ENCODE results near the gene FUBP3. TPM values are rescaled to one million over a fixed set of nuclear protein-coding genes. Genes with fewer than 3 reads are reported as not detected.

The FUBP3 gene
- total and polyA plus RNA-seq, 10 donors, result 14.7 to 46.1 (median 30.5) TPM

DNA sequence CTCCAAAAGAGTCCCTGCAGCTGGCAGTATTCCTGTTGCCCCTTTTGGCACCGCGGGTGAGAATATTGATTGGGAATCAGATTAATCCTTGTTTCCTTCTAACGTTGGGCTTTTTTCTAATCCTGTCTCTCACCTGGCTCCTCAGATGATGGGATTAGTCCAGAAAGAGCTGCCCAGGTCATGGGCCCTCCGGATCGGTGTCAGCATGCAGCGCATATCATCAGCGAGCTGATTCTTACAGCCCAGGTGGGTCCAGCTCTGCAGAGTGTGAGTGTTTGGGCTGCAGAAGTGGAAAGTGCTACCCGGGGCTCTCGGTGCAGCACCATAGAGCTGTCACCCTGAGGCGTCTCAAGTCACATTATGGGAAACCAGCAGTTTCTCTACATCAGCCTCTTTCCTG is 44.1 kb downstream of the FUBP3 start:
- TF ChIP-seq POLR2A (IDR thresholded peaks at IDR 0.05), result no peak
- TF ChIP-seq, protein P1, sequence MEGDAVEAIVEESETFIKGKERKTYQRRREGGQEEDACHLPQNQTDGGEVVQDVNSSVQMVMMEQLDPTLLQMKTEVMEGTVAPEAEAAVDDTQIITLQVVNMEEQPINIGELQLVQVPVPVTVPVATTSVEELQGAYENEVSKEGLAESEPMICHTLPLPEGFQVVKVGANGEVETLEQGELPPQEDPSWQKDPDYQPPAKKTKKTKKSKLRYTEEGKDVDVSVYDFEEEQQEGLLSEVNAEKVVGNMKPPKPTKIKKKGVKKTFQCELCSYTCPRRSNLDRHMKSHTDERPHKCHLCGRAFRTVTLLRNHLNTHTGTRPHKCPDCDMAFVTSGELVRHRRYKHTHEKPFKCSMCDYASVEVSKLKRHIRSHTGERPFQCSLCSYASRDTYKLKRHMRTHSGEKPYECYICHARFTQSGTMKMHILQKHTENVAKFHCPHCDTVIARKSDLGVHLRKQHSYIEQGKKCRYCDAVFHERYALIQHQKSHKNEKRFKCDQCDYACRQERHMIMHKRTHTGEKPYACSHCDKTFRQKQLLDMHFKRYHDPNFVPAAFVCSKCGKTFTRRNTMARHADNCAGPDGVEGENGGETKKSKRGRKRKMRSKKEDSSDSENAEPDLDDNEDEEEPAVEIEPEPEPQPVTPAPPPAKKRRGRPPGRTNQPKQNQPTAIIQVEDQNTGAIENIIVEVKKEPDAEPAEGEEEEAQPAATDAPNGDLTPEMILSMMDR (IDR thresholded peaks at IDR 0.05 in 8 of 11, conservative IDR thresholded peaks at IDR 0.05 in 3 of 11), result no peak
- TF ChIP-seq POLR2AphosphoS5 (IDR thresholded peaks at IDR 0.05), result no peak
- Histone ChIP-seq H3K27me3 (replicated peaks in 1 of 7) (no peaks in the 10 kb centered on the region), H3K27ac (no peak overlapping the region), H3K36me3 (peaks cover 13 to 100% (median 98%) of the 10 kb centered on the region in 6 donors), H3K9me3 (no peaks in the 10 kb centered on the region), H3K4me3 (no peak overlapping the region), H3K4me1 (no peaks in the 10 kb centered on the region)
- DNase-seq, result no peak
- intact Hi-C loops (cut with DNase I; ENCODE audit: low total_unique reads), result no loop called here
- WGBS, 5 donors, result 92 to 96% (median 94%) methylated on average over 10 of the region's 10 CpGs

DNA sequence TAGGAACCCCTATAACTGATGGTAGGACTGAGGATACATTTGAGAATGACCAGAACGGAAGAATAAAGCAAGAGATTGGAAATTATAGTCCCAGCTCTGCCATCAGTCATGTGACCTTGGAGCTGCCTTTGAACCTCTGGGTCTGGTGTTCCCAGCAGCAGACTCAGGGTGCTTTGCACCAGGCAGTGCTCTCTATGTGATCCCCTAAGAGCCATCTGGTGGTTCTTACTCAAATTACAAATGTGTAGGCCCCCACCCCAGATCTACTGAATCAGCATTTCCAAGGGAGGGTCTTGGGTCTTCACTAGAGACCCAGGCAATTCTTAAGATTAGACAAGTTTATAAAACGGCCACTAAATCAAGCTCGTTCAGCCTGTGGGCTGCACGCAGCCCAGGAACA is 44.8 kb downstream of the FUBP3 start:
- TF ChIP-seq, protein P1 (IDR thresholded peaks at IDR 0.05 in 8 of 11, conservative IDR thresholded peaks at IDR 0.05 in 3 of 11), result no peak
- TF ChIP-seq POLR2A (IDR thresholded peaks at IDR 0.05) (no peak), POLR2AphosphoS5 (IDR thresholded peaks at IDR 0.05) (no peak)
- intact Hi-C loops (cut with DNase I; ENCODE audit: low total_unique reads), result no loop called here
- peaks cover 10 to 100% (median 96%) of the 10 kb centered on the region in 6 donors for H3K36me3 ChIP-seq
- no peak overlapping the region for H3K4me3 ChIP-seq
- no peaks in the 10 kb centered on the region for H3K4me1 ChIP-seq
- H3K27me3 ChIP-seq (replicated peaks in 1 of 7), result no peaks in the 10 kb centered on the region
- no peaks in the 10 kb centered on the region for H3K9me3 ChIP-seq
- no peak for DNase-seq
- WGBS, 5 donors, result 91 to 96% (median 93%) methylated on average over 4 of the region's 4 CpGs
- H3K27ac ChIP-seq, result no peak overlapping the region

DNA sequence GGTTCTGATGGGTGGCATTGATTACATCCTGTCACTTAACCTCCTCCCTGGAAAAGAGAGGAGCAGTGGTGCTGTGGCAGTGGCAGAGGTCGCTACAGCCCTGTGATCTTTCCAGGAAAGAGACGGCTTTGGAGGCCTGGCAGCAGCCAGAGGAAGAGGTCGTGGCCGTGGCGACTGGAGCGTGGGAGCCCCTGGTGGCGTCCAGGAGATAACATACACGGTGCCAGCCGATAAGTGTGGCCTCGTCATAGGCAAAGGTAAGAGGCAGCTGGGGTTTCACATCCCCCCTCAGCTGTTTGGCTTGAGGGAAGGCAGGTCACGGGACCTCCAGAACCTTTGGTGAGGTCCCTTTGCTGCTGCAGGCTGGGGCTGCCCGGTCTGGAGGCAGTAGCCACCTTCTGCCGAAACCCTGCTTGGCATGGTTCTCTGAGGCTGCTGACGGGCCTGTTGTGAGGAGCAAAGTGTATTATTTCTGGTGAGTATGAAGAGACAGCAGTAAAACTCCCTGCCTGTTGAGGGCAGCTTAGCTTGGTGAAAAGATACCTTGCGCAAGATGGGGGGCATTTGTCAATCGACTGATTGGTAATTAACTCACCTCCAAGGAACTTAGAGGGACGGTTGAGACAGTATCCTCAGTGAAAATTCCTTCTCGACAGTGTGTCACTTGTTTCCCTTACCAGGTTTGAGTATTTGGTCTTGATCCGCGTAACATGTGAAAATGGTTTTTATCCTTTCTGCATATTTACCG is 47.0 kb downstream of the FUBP3 start:
- 78 to 86% (median 83%) methylated on average over 21 of the region's 21 CpGs for WGBS, 5 donors
- DNase-seq, result no peak
- Histone ChIP-seq H3K9me3 (no peaks in the 10 kb centered on the region), H3K27me3 (replicated peaks in 1 of 7) (no peaks in the 10 kb centered on the region), H3K27ac (no peak overlapping the region), H3K4me1 (no peaks in the 10 kb centered on the region), H3K36me3 (peaks cover 9 to 100% (median 96%) of the 10 kb centered on the region in 6 donors), H3K4me3 (no peak overlapping the region)
- intact Hi-C loops (cut with DNase I; ENCODE audit: low total_unique reads), result no loop called here
- TF ChIP-seq POLR2A (IDR thresholded peaks at IDR 0.05) (no peak), POLR2AphosphoS5 (IDR thresholded peaks at IDR 0.05) (peak in 1 of 3 donors; percentile 38)

DNA sequence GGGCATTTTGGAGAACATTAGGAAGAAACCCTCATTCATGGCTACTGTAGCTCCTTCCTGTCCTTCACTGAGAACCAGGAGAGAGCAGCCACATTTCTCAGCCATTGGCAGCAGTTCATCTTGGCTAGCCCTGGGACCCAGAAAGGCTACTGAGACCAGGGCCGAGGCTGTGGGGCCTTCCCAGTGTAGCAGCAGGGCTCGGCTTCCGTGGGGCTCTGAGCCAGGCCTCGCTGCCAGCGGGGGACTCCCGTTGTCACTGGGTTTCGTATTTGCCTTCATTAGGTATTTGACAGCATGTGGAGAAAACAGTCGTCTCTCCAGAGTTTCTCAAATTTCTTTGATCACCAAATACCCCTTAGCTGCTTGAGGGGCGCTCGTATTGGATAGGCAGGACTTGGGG is 47.7 kb downstream of the FUBP3 start:
- Histone ChIP-seq H3K4me1 (no peaks in the 10 kb centered on the region), H3K36me3 (peaks cover 9 to 100% (median 96%) of the 10 kb centered on the region in 6 donors), H3K27ac (no peak overlapping the region), H3K9me3 (no peaks in the 10 kb centered on the region), H3K27me3 (replicated peaks in 1 of 7) (no peaks in the 10 kb centered on the region), H3K4me3 (no peak overlapping the region)
- intact Hi-C loops (cut with DNase I; ENCODE audit: low total_unique reads), result no loop called here
- TF ChIP-seq POLR2A (IDR thresholded peaks at IDR 0.05) (no peak), POLR2AphosphoS5 (IDR thresholded peaks at IDR 0.05) (no peak)
- TF ChIP-seq, protein P1 (IDR thresholded peaks at IDR 0.05 in 8 of 11, conservative IDR thresholded peaks at IDR 0.05 in 3 of 11), result no peak
- WGBS, 5 donors, result 88 to 95% (median 92%) methylated on average over 10 of the region's 10 CpGs
- DNase-seq, result no peak
